NCI-H510A treated with DMSO at 0.1 percent for 48 hours (cell line): Measurements from ENCODE around the gene SLITRK4.

Experiments used
- DNase-seq: peaks from one replicate; lab custom pipeline; 2025; lab: John Stamatoyannopoulos, UW

The SLITRK4 gene

GRCh38 chrX:143635915-143636314, at the start of gene SLITRK4:
TSS of gene SLITRK4 (minus strand) at chrX:143636101. CDS start at chrX:143631108, 4,993 bp downstream.
- DNase-seq = no peak

GRCh38 chrX:143683486-143683885, 47.6 kb upstream of the SLITRK4 start:
- no peak for DNase-seq

- no peak for DNase-seq
Observed at GRCh38 chrX:143674926-143675325, 39.0 kb upstream of the SLITRK4 start.

- no peak for DNase-seq
Observed at GRCh38 chrX:143669395-143669794, 33.5 kb upstream of the SLITRK4 start.

- no peak for DNase-seq
Observed at GRCh38 chrX:143664302-143664701, 28.4 kb upstream of the SLITRK4 start.

GRCh38 chrX:143663755-143664154, 27.9 kb upstream of the SLITRK4 start:
- no peak for DNase-seq

- DNase-seq = no peak
Observed at GRCh38 chrX:143661286-143661685, 25.4 kb upstream of the SLITRK4 start.

- no peak for DNase-seq
Observed at GRCh38 chrX:143648705-143649104, 12.8 kb upstream of the SLITRK4 start.

- DNase-seq = no peak
Observed at GRCh38 chrX:143642426-143642825, 6.5 kb upstream of the SLITRK4 start.

- no peak for DNase-seq
Observed at GRCh38 chrX:143636831-143637230, 930 bp upstream of the SLITRK4 start.

GRCh38 chrX:143634663-143635455, 1.0 kb downstream of the SLITRK4 start:
- DNase-seq = no peak

- no peak for DNase-seq
Observed at GRCh38 chrX:143634309-143634662, 1.6 kb downstream of the SLITRK4 start.

GRCh38 chrX:143633461-143634308, 2.2 kb downstream of the SLITRK4 start:
- no peak for DNase-seq

- DNase-seq = no peak
Observed at GRCh38 chrX:143632625-143633410, 3.1 kb downstream of the SLITRK4 start.

GRCh38 chrX:143623657-143624056, 12.2 kb downstream of the SLITRK4 start:
- no peak for DNase-seq

- DNase-seq = no peak
Observed at GRCh38 chrX:143621276-143621675, 14.6 kb downstream of the SLITRK4 start.

GRCh38 chrX:143615851-143616250, 20.1 kb downstream of the SLITRK4 start:
- no peak for DNase-seq

- no peak for DNase-seq
Observed at GRCh38 chrX:143601809-143602208, 34.1 kb downstream of the SLITRK4 start.

- no peak for DNase-seq
Observed at GRCh38 chrX:143581240-143581639, 54.7 kb downstream of the SLITRK4 start.

GRCh38 chrX:143580266-143580665, 55.6 kb downstream of the SLITRK4 start:
- DNase-seq = no peak
